Stomach (tissue), 9 donors: ENCODE results near the gene MAF. TPM values are rescaled to one million over a fixed set of nuclear protein-coding genes. Genes with fewer than 3 reads are reported as not detected.

Source experiments
- DNase-seq, 2 donors: peaks; one replicate each; pipeline versions ENCODE4 v3.0.0 to v3.0.0-alpha.2; 2013 to 2019
- H3K27ac ChIP-seq, 5 donors: fragments of 200-600 bp in 4 of 5; sonication (generic) in 4 of 5; one replicate each; pipeline ENCODE4 v1.5.1; 2013 to 2019; ENCODE audit warnings: mild to moderate bottlenecking in 1 of 5, moderate library complexity in 1 of 5
- H3K27me3 ChIP-seq, 3 donors: fragments of 200-600 bp; sonication (generic); one replicate each; pipeline ENCODE4 v1.5.1; 2017 to 2019; ENCODE audit warnings: mixed run types in 1 of 3
- H3K36me3 ChIP-seq, 4 donors: fragments of 200-600 bp; sonication (generic); 1 replicate in 3 of 4; 2 replicates in 1 of 4; pipeline ENCODE4 v1.5.1; 2016 to 2019
- H3K4me1 ChIP-seq, 4 donors: fragments of 200-600 bp; sonication (generic); one replicate each; pipeline ENCODE4 v1.5.1; 2016 to 2019
- H3K4me3 ChIP-seq, 4 donors: fragments of 200-600 bp; sonication (generic) in 3 of 4; one replicate each; pipeline ENCODE4 v1.5.1; 2016 to 2019; ENCODE audit warnings: mild to moderate bottlenecking in 1 of 4
- H3K9me3 ChIP-seq, 4 donors: fragments of 200-600 bp; sonication (generic); one replicate each; pipeline ENCODE4 v1.5.1; 2016 to 2019
- EP300 ChIP-seq: sonication (generic); formaldehyde crosslinking; IDR thresholded peaks from one replicate; pipeline ENCODE4 v1.6.1; 2017; ENCODE audit warnings: antibody characterized with exemption
- POLR2A ChIP-seq, 4 donors: fragments of 450-650 bp; IDR thresholded peaks; one replicate each; pipeline ENCODE4 v1.6.1; 2016; ENCODE audit warnings: antibody characterized with exemption in 4 of 4, control low read depth in 2 of 4, mild to moderate bottlenecking in 1 of 4, moderate library complexity in 1 of 4
- POLR2AphosphoS5 ChIP-seq, 3 donors: sonication (generic); formaldehyde crosslinking; IDR thresholded peaks; one replicate each; pipeline ENCODE4 v1.6.1; 2016; ENCODE audit warnings: antibody characterized with exemption in 3 of 3
- WGBS, 5 donors: extraction: QIAGEN DNeasy Blood & Tissue Kit in 3 of 5; methylation state at CpG; one replicate each; pipeline versions ENCODE4 v1.1.5 to v1.1.7; 2013 to 2018; 5-methylcytosine and 5-hydroxymethylcytosine counted together
- intact Hi-C: fragments of 100-400 bp; cut with DNase I; formaldehyde crosslinking; loops from one replicate; pipeline ENCODE4 v1.15.1; 2023; ENCODE audit warnings: low total_unique reads
- polyA plus RNA-seq, 3 donors: library from polyadenylated mRNA; stranded (reverse); fragments of 200-250 nt; gene quantifications; one replicate each; pipeline ENCODE4 v1.2.3, GENCODE V29; 2013
- total RNA-seq, 5 donors: library from RNA; depleted of rRNA; stranded (reverse); fragments of >200 nt; gene quantifications; one replicate each; pipeline versions ENCODE4 v1.1.0 to v1.2.3, GENCODE V29; 2014 to 2016
- TF ChIP-seq, protein P1 (sequence below), 7 experiments: fragments of 450-650 bp in 4 of 7; fragments of 200-600 bp in 3 of 7; sonication (generic) in 3 of 7; IDR thresholded peaks; one replicate each; pipeline ENCODE4 v1.5.1; 2016 to 2019; ENCODE audit warnings: antibody characterized with exemption in 7 of 7, control low read depth in 2 of 7, mild to moderate bottlenecking in 1 of 7
- donor health status: healthy with polysubstance abuse.
- donor health status: Bipolar disorder and iron deficiency.
- donor health status: healthy.

The MAF gene
- total and polyA plus RNA-seq, 8 donors: 7.5 to 159 (median 14.2) TPM

DNA sequence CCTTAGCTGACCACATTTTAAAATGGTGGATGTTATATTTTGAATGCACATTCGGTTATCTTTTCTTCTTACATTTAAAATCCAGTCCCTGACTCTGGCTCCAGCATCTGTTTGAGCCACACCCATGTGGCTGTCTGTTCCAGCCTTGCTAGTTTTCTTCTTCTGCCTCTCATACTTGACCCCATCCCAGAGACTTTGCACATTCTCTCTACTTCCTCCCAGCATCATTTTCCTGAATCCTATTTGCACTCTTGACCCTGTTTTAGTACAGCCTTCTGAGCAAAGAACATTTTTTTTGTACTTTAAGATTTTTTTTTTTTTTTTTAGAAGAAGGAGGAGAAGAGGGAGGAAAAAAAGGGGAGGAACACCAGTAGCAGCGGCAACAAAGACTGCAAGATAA lies 23.3 kb upstream of the MAF start:
- peak in 1 of 2 donors; percentile 9 for DNase-seq
- intact Hi-C loops: no loop called here
- H3K27me3 ChIP-seq: no peaks in the 10 kb centered on the region
- no peak overlapping the region for H3K4me3 ChIP-seq
- no peak overlapping the region for H3K27ac ChIP-seq
- no peaks in the 10 kb centered on the region for H3K36me3 ChIP-seq
- 56 to 70% (median 66%) methylated on average over 2 of the region's 2 CpGs for whole genome bisulfite sequencing, 5 donors
- TF ChIP-seq, protein P1, sequence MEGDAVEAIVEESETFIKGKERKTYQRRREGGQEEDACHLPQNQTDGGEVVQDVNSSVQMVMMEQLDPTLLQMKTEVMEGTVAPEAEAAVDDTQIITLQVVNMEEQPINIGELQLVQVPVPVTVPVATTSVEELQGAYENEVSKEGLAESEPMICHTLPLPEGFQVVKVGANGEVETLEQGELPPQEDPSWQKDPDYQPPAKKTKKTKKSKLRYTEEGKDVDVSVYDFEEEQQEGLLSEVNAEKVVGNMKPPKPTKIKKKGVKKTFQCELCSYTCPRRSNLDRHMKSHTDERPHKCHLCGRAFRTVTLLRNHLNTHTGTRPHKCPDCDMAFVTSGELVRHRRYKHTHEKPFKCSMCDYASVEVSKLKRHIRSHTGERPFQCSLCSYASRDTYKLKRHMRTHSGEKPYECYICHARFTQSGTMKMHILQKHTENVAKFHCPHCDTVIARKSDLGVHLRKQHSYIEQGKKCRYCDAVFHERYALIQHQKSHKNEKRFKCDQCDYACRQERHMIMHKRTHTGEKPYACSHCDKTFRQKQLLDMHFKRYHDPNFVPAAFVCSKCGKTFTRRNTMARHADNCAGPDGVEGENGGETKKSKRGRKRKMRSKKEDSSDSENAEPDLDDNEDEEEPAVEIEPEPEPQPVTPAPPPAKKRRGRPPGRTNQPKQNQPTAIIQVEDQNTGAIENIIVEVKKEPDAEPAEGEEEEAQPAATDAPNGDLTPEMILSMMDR (IDR thresholded peaks at IDR 0.05): no peak
- TF ChIP-seq POLR2AphosphoS5 (IDR thresholded peaks at IDR 0.05) (no peak), POLR2A (IDR thresholded peaks at IDR 0.05) (no peak), EP300 (no peak)
- H3K9me3 ChIP-seq: no peaks in the 10 kb centered on the region
- H3K4me1 ChIP-seq: no peaks in the 10 kb centered on the region

DNA sequence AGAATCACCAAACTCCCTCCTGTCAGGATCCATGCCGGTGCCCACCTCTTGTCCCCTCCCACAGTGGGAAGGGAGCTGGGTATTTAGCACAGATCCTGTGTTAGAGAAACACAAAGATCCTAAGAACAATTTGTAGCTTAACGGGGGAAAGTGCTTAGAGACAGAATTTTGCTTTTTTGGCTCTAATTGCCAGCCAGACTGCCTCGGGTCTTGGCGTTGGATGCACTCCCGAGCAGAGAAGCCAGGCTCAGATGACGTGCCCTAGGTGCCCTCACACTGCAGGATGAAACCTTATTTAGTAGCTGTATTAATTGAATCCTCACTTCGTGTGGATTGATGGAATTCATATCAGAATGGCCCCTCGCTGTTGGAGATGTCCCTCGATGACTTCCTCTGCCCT lies 22.5 kb upstream of the MAF start:
- no peak overlapping the region for H3K4me3 ChIP-seq
- DNase-seq: no peak
- intact Hi-C loops: no loop called here
- no peaks in the 10 kb centered on the region for H3K36me3 ChIP-seq
- WGBS, 5 donors: 73 to 90% (median 79%) methylated on average over 9 of the region's 9 CpGs
- no peak for TF ChIP-seq POLR2AphosphoS5 (IDR thresholded peaks at IDR 0.05)
- no peak for TF ChIP-seq EP300
- TF ChIP-seq POLR2A (IDR thresholded peaks at IDR 0.05): no peak
- TF ChIP-seq, protein P1 (IDR thresholded peaks at IDR 0.05): no peak
- H3K9me3 ChIP-seq: no peaks in the 10 kb centered on the region
- H3K27ac ChIP-seq: no peak overlapping the region
- no peaks in the 10 kb centered on the region for H3K27me3 ChIP-seq
- no peaks in the 10 kb centered on the region for H3K4me1 ChIP-seq

DNA sequence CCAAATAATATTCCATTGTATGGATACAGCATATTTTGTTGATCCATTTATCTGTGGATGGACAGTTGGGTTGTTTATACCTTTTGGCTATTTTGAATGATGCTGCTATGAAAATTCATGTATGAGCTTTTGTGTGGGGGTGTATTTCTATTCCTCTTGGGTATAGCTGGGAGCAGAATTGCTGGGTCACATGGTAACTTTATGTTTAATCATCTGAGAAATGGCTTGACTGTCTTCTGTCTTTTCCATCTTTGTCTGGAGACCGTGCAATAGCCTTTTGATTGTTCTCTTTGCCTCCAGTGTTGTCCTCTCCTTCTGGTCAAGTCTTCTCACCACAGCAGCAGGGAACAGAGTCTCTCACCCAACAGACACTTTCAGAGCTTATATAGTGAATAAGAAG lies 20.5 kb upstream of the MAF start:
- WGBS, 5 donors: 76 to 94% (median 86%) methylated on average over 1 of the region's 1 CpG
- H3K4me3 ChIP-seq: no peak overlapping the region
- TF ChIP-seq POLR2A (IDR thresholded peaks at IDR 0.05): no peak
- no peak for TF ChIP-seq POLR2AphosphoS5 (IDR thresholded peaks at IDR 0.05)
- TF ChIP-seq EP300: no peak
- TF ChIP-seq, protein P1 (IDR thresholded peaks at IDR 0.05): no peak
- no peaks in the 10 kb centered on the region for H3K27me3 ChIP-seq
- H3K4me1 ChIP-seq: no peaks in the 10 kb centered on the region
- H3K36me3 ChIP-seq: no peaks in the 10 kb centered on the region
- H3K27ac ChIP-seq: no peak overlapping the region
- intact Hi-C loops: no loop called here
- no peaks in the 10 kb centered on the region for H3K9me3 ChIP-seq
- DNase-seq: no peak

GRCh38 chr16:79618692-79619050 lies 18.1 kb upstream of the MAF start:
- Histone ChIP-seq H3K4me3 (no peak overlapping the region), H3K27ac (no peak overlapping the region), H3K27me3 (no peaks in the 10 kb centered on the region), H3K4me1 (no peaks in the 10 kb centered on the region), H3K36me3 (no peaks in the 10 kb centered on the region), H3K9me3 (no peaks in the 10 kb centered on the region)
- 74 to 88% (median 80%) methylated on average over 7 of the region's 7 CpGs for WGBS, 5 donors
- no peak for DNase-seq
- TF ChIP-seq POLR2AphosphoS5 (IDR thresholded peaks at IDR 0.05): no peak
- TF ChIP-seq EP300: no peak
- TF ChIP-seq, protein P1 (IDR thresholded peaks at IDR 0.05): no peak
- no peak for TF ChIP-seq POLR2A (IDR thresholded peaks at IDR 0.05)
- intact Hi-C loops: no loop called here
